22Rv1 (cell line): ENCODE results near the gene ZNF282.

Experiments
- H3K27ac ChIP-seq: fragments of 450-650 bp; 2 replicates; pipeline ENCODE4 v1.5.1; 2017
- CTCF ChIP-seq: fragments of 450-650 bp; IDR thresholded peaks from 2 replicates; pipeline ENCODE4 v1.5.1; 2017; ENCODE audit warnings: mild to moderate bottlenecking
- ZFX ChIP-seq: fragments of 450-650 bp; IDR thresholded peaks from 2 replicates; pipeline ENCODE4 v1.6.1; 2017; ENCODE audit warnings: antibody characterized with exemption, borderline replicate concordance

Gene ZNF282

DNA sequence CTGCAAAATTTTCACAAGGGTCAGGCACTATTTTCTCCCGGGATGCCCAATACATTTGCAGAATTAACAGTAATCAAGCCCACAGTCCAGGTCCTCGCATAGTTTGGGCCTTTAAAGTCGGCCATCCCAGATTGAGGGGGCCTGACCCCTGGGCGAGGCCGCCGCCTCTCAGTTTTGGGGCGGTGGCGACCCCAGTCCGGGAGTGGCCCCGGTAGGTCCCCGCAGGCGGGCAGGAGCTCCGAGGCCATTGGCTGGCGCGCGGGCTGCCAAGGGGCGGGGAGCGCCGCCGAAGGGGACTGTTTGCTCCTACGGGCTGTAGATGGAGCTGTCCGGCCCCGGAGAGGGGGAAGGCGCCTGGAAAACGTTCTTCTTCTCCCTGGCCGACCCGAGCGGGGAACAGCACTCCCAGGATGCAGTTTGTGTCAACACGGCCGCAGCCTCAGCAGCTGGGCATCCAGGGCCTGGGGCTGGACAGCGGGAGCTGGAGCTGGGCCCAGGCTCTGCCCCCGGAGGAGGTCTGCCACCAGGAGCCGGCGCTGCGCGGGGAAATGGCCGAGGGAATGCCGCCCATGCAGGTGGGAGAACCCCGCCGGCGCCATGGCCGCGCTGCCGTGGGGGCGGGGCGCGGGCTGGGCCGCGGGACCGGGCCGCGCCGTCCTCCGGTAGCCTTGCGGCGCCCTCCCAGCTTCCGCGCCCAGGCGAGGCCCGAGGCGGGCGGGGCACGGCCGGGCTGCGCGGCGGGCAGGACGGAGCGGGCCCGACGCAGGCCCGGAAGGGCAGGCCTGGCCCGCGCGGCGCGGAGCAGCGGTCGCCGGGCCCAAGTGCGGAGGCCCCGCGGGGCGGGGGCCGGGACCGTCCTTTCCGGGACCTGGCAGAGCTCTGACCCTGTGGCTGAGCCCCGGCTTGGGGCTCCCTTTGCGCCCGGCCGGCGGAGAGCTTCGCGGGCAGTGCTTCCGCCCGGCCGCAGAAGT lies at the start of gene ZNF282:
Gene ZNF282, plus strand, starts transcription at position 367 of the 971 bp plus-strand sequence. Its CDS starts 44 bp downstream, at position 411.
- peak within 1 kb of the TSS; percentile 98 for H3K27ac ChIP-seq
- peak; percentile 95 for TF ChIP-seq CTCF
- TF ChIP-seq ZFX: peak; percentile 85; the same call in 1 of the 2 replicates

GRCh38 chr7:149147072-149147751 lies 48.1 kb upstream of the ZNF282 start, which contains the start of gene ZNF398:
Gene ZNF398 (plus strand): TSS chr7:149147453. CDS start chr7:149147743, 290 bp downstream.
- TF ChIP-seq CTCF (peak; percentile 100), ZFX (no peak)
- H3K27ac ChIP-seq: peak within 1 kb of the TSS; percentile 91

DNA sequence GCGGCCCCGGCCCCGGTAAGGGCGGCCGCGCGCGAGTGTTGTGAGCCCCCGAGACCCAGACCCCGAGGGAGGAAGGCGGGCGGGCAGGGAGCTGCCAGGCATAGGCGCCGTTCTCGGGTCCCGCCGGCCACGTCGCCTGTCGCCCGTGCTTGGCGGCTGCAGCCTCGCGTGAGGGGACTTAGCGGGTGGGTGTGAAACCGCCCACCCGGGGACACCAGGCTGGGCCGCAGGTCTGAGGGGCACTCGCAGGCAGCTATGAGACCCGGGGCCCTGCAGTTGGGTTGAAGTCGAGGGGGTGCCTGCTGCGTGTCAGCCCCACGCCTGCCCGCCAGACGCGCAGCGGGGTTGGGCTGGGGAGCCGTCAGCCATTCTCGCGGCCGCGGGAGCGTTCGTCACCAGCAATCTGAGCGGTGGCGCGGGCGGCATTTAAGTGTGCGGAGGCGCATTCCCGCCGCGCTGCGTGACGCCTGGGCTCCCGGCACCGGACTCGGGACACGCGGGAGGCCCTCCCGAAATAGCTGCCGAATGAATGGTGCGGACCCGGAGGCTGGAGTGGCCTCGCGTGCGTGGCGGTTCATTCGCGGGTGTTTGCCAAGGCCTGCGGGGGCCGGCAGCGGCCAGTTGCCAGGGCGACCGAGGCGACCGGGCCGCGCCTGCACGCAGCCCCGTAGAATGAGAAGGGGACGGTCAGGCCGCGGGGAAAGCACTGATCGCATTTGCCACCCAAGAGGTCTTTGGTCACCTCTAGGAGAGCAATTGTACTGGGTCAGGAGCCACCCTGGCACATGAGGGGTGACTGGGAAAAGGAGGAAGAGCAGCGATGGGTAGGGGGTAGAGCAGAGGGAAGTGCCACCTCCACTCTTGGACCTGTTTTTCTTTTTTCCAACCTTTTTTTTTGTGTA lies 47.3 kb upstream of the ZNF282 start:
- no peak for TF ChIP-seq ZFX
- TF ChIP-seq CTCF: no peak
- peak overlapping the region; percentile 91 for H3K27ac ChIP-seq

DNA sequence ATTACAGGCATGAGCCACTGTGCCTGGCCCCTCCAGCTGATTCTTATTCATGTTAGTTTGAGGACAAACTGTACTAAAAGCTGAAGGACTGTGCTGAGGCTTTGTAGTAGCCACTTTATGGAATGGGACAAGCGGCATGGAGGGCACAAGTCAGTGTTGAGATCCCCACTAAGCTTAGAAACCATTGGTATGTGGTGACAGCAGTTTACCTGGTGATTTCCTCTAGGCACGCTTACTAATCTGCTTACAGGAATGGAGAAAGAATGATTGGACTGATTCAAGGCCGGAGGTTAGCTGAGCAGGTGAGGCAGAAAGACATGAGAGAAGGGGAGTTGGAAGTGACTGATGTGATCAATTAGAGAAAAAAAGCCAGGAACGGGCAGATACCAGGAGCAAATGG lies 44.4 kb upstream of the ZNF282 start:
- no peak for TF ChIP-seq ZFX
- no peak for TF ChIP-seq CTCF
- no peak overlapping the region for H3K27ac ChIP-seq

GRCh38 chr7:149153346-149153745 lies 42.0 kb upstream of the ZNF282 start:
- H3K27ac ChIP-seq: 0 out of 2 replicates have a peak overlapping the region, but pooled peaks have one; percentile 5
- TF ChIP-seq ZFX (no peak), CTCF (no peak)

GRCh38 chr7:149154056-149154455 lies 41.3 kb upstream of the ZNF282 start:
- TF ChIP-seq ZFX (no peak), CTCF (no peak)
- no peak overlapping the region for H3K27ac ChIP-seq
